RWPE2 (cell line): ENCODE results near the gene CCL1.

ENCODE experiments used
- ATAC-seq: fragments of 200-7000 bp; cut with Tn5 transposase; 3 replicates; pipeline ENCODE4 v1.9.1; 2021; ENCODE audit warnings: low read depth
- DNase-seq: peaks from one replicate; pipeline ENCODE4 v3.0.0-alpha.2; 2020; ENCODE audit warnings: low spot score
- H3K27ac ChIP-seq: fragments of 450-650 bp; 2 replicates; pipeline ENCODE4 v1.5.1; 2017; ENCODE audit warnings: mild to moderate bottlenecking; ENCODE audit not compliant: poor library complexity, severe bottlenecking
- H3K27me3 ChIP-seq: fragments of 250-450 bp; sonication (Bioruptor Pico); 2 replicates; pipeline ENCODE4 v1.5.1; 2021; ENCODE audit warnings: mild to moderate bottlenecking, moderate library complexity; ENCODE audit not compliant: insufficient read depth, poor library complexity, severe bottlenecking
- H3K36me3 ChIP-seq: fragments of 250-450 bp; sonication (Bioruptor Pico); 2 replicates; pipeline ENCODE4 v1.5.1; 2020; ENCODE audit warnings: low read depth, mild to moderate bottlenecking, moderate library complexity
- H3K4me1 ChIP-seq: fragments of 250-450 bp; sonication (Bioruptor Pico); 2 replicates; pipeline ENCODE4 v1.5.1; 2021; ENCODE audit warnings: mild to moderate bottlenecking, moderate library complexity; ENCODE audit not compliant: insufficient read depth, poor library complexity, severe bottlenecking
- H3K4me3 ChIP-seq: fragments of 250-450 bp; sonication (Bioruptor Pico); 2 replicates; pipeline ENCODE4 v1.5.1; 2021; ENCODE audit warnings: mild to moderate bottlenecking, moderate library complexity; ENCODE audit not compliant: severe bottlenecking
- H3K9me3 ChIP-seq: fragments of 250-450 bp; sonication (Bioruptor Pico); 2 replicates; pipeline ENCODE4 v1.5.1; 2021; ENCODE audit warnings: mild to moderate bottlenecking, moderate library complexity; ENCODE audit not compliant: severe bottlenecking
- CTCF ChIP-seq: fragments of 450-650 bp; IDR thresholded peaks from one replicate; pipeline ENCODE4 v1.5.1; 2017; ENCODE audit warnings: mild to moderate bottlenecking, moderate library complexity; ENCODE audit not compliant: poor library complexity, severe bottlenecking

CCL1 gene

DNA sequence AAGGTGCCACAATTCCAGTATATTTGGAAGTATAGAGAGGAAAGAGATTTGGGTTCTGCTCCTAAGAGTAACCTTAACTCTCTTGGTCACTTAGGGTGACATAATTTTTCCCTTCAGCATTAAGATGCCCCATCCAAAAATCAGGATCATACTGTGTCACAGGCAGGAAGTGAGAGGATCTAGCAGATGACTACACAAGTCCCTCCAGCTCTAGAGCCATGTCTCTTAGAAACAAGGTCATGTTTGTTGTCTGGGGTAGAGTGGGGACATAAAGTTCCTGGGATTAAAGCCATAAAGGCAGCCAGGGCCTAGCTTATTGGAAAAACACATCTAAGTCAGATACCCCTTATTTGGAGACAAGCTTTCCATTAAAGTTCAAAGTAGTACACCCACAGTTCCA, 41.1 kb downstream of the CCL1 start:
- no peak overlapping the region for H3K4me3 ChIP-seq
- no peak overlapping the region for H3K27ac ChIP-seq
- TF ChIP-seq CTCF = no peak
- ATAC-seq (no peak), DNase-seq (no peak)
- no peaks in the 10 kb centered on the region for H3K36me3 ChIP-seq
- no peaks in the 10 kb centered on the region for H3K9me3 ChIP-seq
- H3K27me3 ChIP-seq = no peaks in the 10 kb centered on the region
- H3K4me1 ChIP-seq = no peaks in the 10 kb centered on the region

- TF ChIP-seq CTCF = no peak
- no peak for DNase-seq
Observed at GRCh38 chr17:34319039-34319483, 44.0 kb downstream of the CCL1 start, which contains the start of gene CCL8. Gene CCL8 (plus strand): TSS chr17:34319435. CDS start chr17:34319502, 67 bp downstream.

DNA sequence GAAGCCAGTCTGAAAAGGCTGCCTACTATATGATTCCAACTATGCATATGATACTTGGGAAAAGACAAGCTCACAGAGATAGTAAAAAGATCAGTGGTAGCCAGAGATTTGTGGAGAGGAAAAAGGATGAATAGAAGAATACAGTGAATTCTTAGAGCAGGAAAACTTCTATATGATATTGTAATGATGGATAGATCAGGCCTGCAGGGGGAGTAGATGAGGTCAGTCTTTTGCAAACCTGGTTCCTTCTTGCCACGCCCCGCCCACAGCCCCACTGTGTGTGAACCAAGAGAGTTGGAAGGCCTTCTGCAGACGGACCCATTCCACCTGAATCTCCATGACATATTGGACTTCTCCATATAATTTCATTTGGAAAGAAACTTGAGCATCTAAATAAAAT, 44.6 kb downstream of the CCL1 start:
- Histone ChIP-seq H3K4me3 (no peak overlapping the region), H3K9me3 (no peaks in the 10 kb centered on the region), H3K36me3 (no peaks in the 10 kb centered on the region), H3K4me1 (no peaks in the 10 kb centered on the region), H3K27me3 (no peaks in the 10 kb centered on the region), H3K27ac (no peak overlapping the region)
- ATAC-seq (no peak), DNase-seq (no peak)
- no peak for TF ChIP-seq CTCF

More at GRCh38 chr17:34319039-34319483, 44.0 kb downstream of the CCL1 start, which contains the start of gene CCL8:
- Histone ChIP-seq H3K4me3 (no peak within 1 kb of the TSS), H3K27me3 (no peaks in the 10 kb centered on the region), H3K27ac (no peak within 1 kb of the TSS), H3K4me1 (no peaks in the 10 kb centered on the region), H3K36me3 (no peaks in the 10 kb centered on the region), H3K9me3 (no peaks in the 10 kb centered on the region)
- no peak for ATAC-seq

- Histone ChIP-seq H3K4me3 (no peak overlapping the region), H3K27ac (no peak overlapping the region), H3K36me3 (no peaks in the 10 kb centered on the region), H3K9me3 (no peaks in the 10 kb centered on the region), H3K27me3 (no peaks in the 10 kb centered on the region), H3K4me1 (no peaks in the 10 kb centered on the region)
- TF ChIP-seq CTCF = no peak
- DNase-seq (no peak), ATAC-seq (no peak)
Observed at GRCh38 chr17:34314279-34314678, 48.8 kb downstream of the CCL1 start.

- no peak for DNase-seq
- Histone ChIP-seq H3K27ac (no peak overlapping the region), H3K4me1 (no peaks in the 10 kb centered on the region), H3K4me3 (no peak overlapping the region), H3K27me3 (no peaks in the 10 kb centered on the region), H3K36me3 (no peaks in the 10 kb centered on the region), H3K9me3 (no peaks in the 10 kb centered on the region)
- ATAC-seq = no peak
- TF ChIP-seq CTCF = no peak
Observed at GRCh38 chr17:34313164-34313563, 49.9 kb downstream of the CCL1 start.
